ENCODE results near the gene DCTD. TPM values are rescaled to one million over a fixed set of nuclear protein-coding genes. Genes with fewer than 3 reads are reported as not detected.

The DCTD gene
- total RNA-seq, 2 donors from 2014 or later, result 50.5 to 62.2 TPM

DNA sequence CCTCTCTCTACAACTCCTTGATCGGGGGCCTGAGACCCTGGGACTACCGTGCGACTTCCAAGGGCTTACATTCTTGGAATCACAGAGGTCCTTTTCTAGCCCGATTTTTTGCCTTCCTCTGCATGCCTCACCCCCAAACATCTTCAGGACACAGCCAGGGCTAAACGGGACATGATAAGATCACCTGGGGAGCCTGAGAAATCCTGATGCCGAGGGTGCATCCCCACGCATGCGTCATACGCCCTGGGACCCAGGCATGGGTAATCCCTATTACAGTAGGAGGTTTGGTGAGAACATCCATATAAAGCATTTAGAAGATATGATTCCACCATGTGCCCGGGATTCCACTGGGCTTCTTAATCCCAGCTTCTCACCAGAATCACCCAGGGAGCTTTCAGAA is 77.1 kb downstream of the DCTD start:
- H3K27me3 ChIP-seq (replicated peaks; ENCODE audit: insufficient read depth), result no peaks in the 10 kb centered on the region

More for the DNA sequence above, 77.1 kb downstream of the DCTD start:
- DNase-seq (ENCODE audit: low spot score) (no peak), ATAC-seq (ENCODE audit: insufficient number of reproducible peaks, low FRiP score, low read depth) (no peak)
- no peak for TF ChIP-seq CTCF (IDR thresholded peaks at IDR 0.05)
- Histone ChIP-seq H3K4me1 (ENCODE audit: control insufficient read depth in 1 of 2, low read depth in 2 of 2) (no peaks in the 10 kb centered on the region), H3K27ac (no peak overlapping the region), H3K36me3 (no peaks in the 10 kb centered on the region), H3K9me3 (no peaks in the 10 kb centered on the region), H3K4me3 (no peak overlapping the region)

Other genes with a start within 250 kb of the DCTD start
- 10 to 100 TPM; 21.1 to 44.8 TPM for gene WWC2, start 181.9 kb upstream of the DCTD start, total RNA-seq

All from thoracic aorta (tissue), 2 donors.